ENCODE measurements around the gene GPC1. TPM values are rescaled to one million over a fixed set of nuclear protein-coding genes. Genes with fewer than 3 reads are reported as not detected.

The GPC1 gene
- total RNA-seq, 4 donors from 2014 or later = 112 to 188 (median 180) TPM

GRCh38 chr2:240412211-240412861 is 23.1 kb upstream of the GPC1 start:
- TF ChIP-seq, protein P1, sequence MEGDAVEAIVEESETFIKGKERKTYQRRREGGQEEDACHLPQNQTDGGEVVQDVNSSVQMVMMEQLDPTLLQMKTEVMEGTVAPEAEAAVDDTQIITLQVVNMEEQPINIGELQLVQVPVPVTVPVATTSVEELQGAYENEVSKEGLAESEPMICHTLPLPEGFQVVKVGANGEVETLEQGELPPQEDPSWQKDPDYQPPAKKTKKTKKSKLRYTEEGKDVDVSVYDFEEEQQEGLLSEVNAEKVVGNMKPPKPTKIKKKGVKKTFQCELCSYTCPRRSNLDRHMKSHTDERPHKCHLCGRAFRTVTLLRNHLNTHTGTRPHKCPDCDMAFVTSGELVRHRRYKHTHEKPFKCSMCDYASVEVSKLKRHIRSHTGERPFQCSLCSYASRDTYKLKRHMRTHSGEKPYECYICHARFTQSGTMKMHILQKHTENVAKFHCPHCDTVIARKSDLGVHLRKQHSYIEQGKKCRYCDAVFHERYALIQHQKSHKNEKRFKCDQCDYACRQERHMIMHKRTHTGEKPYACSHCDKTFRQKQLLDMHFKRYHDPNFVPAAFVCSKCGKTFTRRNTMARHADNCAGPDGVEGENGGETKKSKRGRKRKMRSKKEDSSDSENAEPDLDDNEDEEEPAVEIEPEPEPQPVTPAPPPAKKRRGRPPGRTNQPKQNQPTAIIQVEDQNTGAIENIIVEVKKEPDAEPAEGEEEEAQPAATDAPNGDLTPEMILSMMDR (IDR thresholded peaks at IDR 0.05 in 4 of 5, conservative IDR thresholded peaks at IDR 0.05 in 1 of 5) = no peak
- TF ChIP-seq POLR2A (IDR thresholded peaks at IDR 0.05) = no peak
- H3K9me3 ChIP-seq = no peaks in the 10 kb centered on the region
- H3K27ac ChIP-seq = no peak overlapping the region
- intact Hi-C loops (cut with DNase I; ENCODE audit: low total_unique reads) (no loop called here), in situ Hi-C loops (cut with MboI; ENCODE audit: low sequenced_read_pairs in 4 of 4) (no loop called here)
- no peak for ATAC-seq
- no peak overlapping the region for H3K4me3 ChIP-seq
- H3K36me3 ChIP-seq = no peaks in the 10 kb centered on the region
- peak in 1 of 2 donors; percentile 10 for DNase-seq
- no peaks in the 10 kb centered on the region for H3K4me1 ChIP-seq
- H3K27me3 ChIP-seq = no peaks in the 10 kb centered on the region

- no peak for ATAC-seq
- in situ Hi-C loops (cut with MboI; ENCODE audit: low sequenced_read_pairs in 4 of 4) = no loop called here
- TF ChIP-seq, protein P1 (IDR thresholded peaks at IDR 0.05 in 4 of 5, conservative IDR thresholded peaks at IDR 0.05 in 1 of 5) = no peak
- TF ChIP-seq POLR2A (IDR thresholded peaks at IDR 0.05) = no peak
- Histone ChIP-seq H3K27me3 (no peaks in the 10 kb centered on the region), H3K9me3 (no peaks in the 10 kb centered on the region), H3K27ac (no peak overlapping the region), H3K36me3 (no peaks in the 10 kb centered on the region), H3K4me1 (no peaks in the 10 kb centered on the region), H3K4me3 (no peak overlapping the region)
- intact Hi-C loops (cut with DNase I; ENCODE audit: low total_unique reads) = no loop called here
- peak in 1 of 2 donors; percentile 8 for DNase-seq
Measured at GRCh38 chr2:240412975-240413812, 22.3 kb upstream of the GPC1 start.

- no peak overlapping the region for H3K4me3 ChIP-seq
- intact Hi-C loops (cut with DNase I; ENCODE audit: low total_unique reads) = no loop called here
- H3K36me3 ChIP-seq = no peaks in the 10 kb centered on the region
- no peak for TF ChIP-seq POLR2A (IDR thresholded peaks at IDR 0.05)
- TF ChIP-seq, protein P1 (IDR thresholded peaks at IDR 0.05 in 4 of 5, conservative IDR thresholded peaks at IDR 0.05 in 1 of 5) = no peak
- in situ Hi-C loops (cut with MboI; ENCODE audit: low sequenced_read_pairs in 4 of 4) = no loop called here
- ATAC-seq (no peak), DNase-seq (no peak)
- H3K4me1 ChIP-seq = no peaks in the 10 kb centered on the region
- H3K27me3 ChIP-seq = no peaks in the 10 kb centered on the region
- no peak overlapping the region for H3K27ac ChIP-seq
- no peaks in the 10 kb centered on the region for H3K9me3 ChIP-seq
Measured at GRCh38 chr2:240413813-240414429, 21.5 kb upstream of the GPC1 start.

DNA sequence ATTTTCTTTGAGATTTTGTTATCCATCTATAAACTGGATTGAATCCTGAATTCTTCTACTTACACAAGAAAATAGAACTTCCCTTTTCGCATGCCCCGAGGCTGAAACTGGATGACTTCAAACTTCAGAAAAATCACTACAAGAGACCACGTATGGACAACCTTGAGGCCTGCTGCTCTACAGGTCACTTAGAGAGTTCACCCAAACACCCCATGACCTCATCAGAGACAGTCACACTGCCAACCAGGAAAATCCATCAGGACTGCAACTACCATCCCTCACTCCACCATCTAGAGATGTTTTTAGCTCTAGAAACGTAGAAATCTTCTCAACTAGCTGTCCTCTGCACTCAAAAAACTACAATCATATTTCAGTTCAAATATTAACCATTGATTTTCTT is 18.6 kb upstream of the GPC1 start:
- Histone ChIP-seq H3K27ac (no peak overlapping the region), H3K36me3 (no peaks in the 10 kb centered on the region), H3K4me1 (no peaks in the 10 kb centered on the region), H3K9me3 (no peaks in the 10 kb centered on the region), H3K4me3 (no peak overlapping the region), H3K27me3 (no peaks in the 10 kb centered on the region)
- intact Hi-C loops (cut with DNase I; ENCODE audit: low total_unique reads) = no loop called here
- no peak for TF ChIP-seq POLR2A (IDR thresholded peaks at IDR 0.05)
- TF ChIP-seq, protein P1 (IDR thresholded peaks at IDR 0.05 in 4 of 5, conservative IDR thresholded peaks at IDR 0.05 in 1 of 5) = no peak
- DNase-seq (no peak), ATAC-seq (no peak)
- in situ Hi-C loops (cut with MboI; ENCODE audit: low sequenced_read_pairs in 4 of 4) = no loop called here
